SU-DHL-6 (cell line): Measurements from ENCODE around the gene ACSS1.

Source experiments
- CTCF ChIP-seq: fragments of 200-600 bp; sonication (generic); IDR thresholded peaks from one replicate; pipeline ENCODE4 v1.5.1; 2017; ENCODE audit warnings: antibody characterized with exemption, mild to moderate bottlenecking, low read length, moderate library complexity; ENCODE audit not compliant: insufficient read depth, poor library complexity, severe bottlenecking
- EZH2phosphoT487 ChIP-seq: fragments of 200-600 bp; sonication (generic), shearing (Covaris generic); conservative IDR thresholded peaks from 2 replicates; pipeline ENCODE4 v1.6.1; 2018; ENCODE audit warnings: mild to moderate bottlenecking, antibody characterized with exemption, low read length, moderate library complexity, mixed read lengths

- TF ChIP-seq CTCF (no peak), EZH2phosphoT487 (no peak)
Measured at GRCh38 chr20:24992487-24993205, 65.3 kb downstream of the ACSS1 start, which contains the start of gene APMAP.
